Astrocyte of the cerebellum (primary cell): Measurements from ENCODE around the gene XRCC4.
A peak's percentile ranks its signal among the peaks of the same experiment; 100 is the strongest.

Experiments
- DNase-seq: peaks from one replicate; pipeline ENCODE4 v3.0.0-alpha.2; 2011; ENCODE audit warnings: low read depth
- H3K4me3 ChIP-seq: 2 replicates; pipeline ENCODE4 v1.5.1; 2011; ENCODE audit warnings: mild to moderate bottlenecking, low read depth, low read length, moderate library complexity
- CTCF ChIP-seq: IDR thresholded peaks from 2 replicates; pipeline ENCODE4 v1.5.1; 2012; ENCODE audit warnings: low read length, low read depth, moderate library complexity, mild to moderate bottlenecking; ENCODE audit errors: missing control alignments
- in situ Hi-C: cut with HindIII; loops from 2 replicates; pipeline ENCODE4 v1.10.0; 2017; ENCODE audit warnings: low sequenced_read_pairs

XRCC4 gene

GRCh38 chr5:83085106-83085505, 7.8 kb downstream of the XRCC4 start:
- no peak for DNase-seq
- no peak overlapping the region for H3K4me3 ChIP-seq
- TF ChIP-seq CTCF, result no peak
- in situ Hi-C loops, result no loop called here

GRCh38 chr5:83090169-83090568, 12.8 kb downstream of the XRCC4 start:
- TF ChIP-seq CTCF, result no peak
- no peak overlapping the region for H3K4me3 ChIP-seq
- DNase-seq, result no peak
- in situ Hi-C loops, result no loop called here

GRCh38 chr5:83092619-83093018, 15.3 kb downstream of the XRCC4 start:
- TF ChIP-seq CTCF, result no peak
- in situ Hi-C loops, result no loop called here
- DNase-seq, result no peak
- no peak overlapping the region for H3K4me3 ChIP-seq

GRCh38 chr5:83093692-83094091, 16.3 kb downstream of the XRCC4 start:
- no peak overlapping the region for H3K4me3 ChIP-seq
- in situ Hi-C loops, result no loop called here
- TF ChIP-seq CTCF, result no peak
- DNase-seq, result no peak

- no peak overlapping the region for H3K4me3 ChIP-seq
- DNase-seq, result no peak
- in situ Hi-C loops, result no loop called here
- TF ChIP-seq CTCF, result no peak
These were observed 18.0 kb downstream of the XRCC4 start for GRCh38 chr5:83095163-83095956.

GRCh38 chr5:83095957-83096539, 18.7 kb downstream of the XRCC4 start:
- H3K4me3 ChIP-seq, result no peak overlapping the region
- in situ Hi-C loops, result no loop called here
- TF ChIP-seq CTCF, result no peak
- peak; percentile 35 for DNase-seq
